ENCODE results near the gene PYGO1. TPM values are rescaled to one million over a fixed set of nuclear protein-coding genes. Genes with fewer than 3 reads are reported as not detected.

PYGO1 gene
- total and polyA plus RNA-seq, 4 donors, result 1.3 to 17.9 (median 4.7) TPM

DNA sequence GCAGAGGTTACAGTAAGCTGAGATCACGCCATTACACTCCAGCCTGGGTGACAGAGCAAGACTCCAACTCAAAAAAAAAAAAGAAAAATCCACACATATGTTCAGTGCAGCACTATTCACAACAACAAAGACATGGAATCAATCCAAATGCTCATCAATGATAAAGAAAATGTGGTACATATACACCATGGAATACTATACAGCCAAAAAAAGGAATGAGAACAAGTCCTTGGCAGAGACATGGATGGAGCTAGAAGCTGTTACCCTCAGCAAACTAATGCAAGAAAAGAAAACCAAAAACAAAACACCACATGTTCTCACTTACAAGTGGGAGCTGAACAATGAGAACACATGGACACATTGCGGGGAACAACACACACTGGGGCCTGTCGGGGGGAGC, 25.5 kb downstream of the PYGO1 start:
- Histone ChIP-seq H3K4me3 (no peak overlapping the region), H3K9me3 (ENCODE audit: control insufficient read depth in 4 of 4, insufficient read depth in 3 of 4, low read length in 3 of 4) (peaks cover 0 to 4% (median 0%) of the 10 kb centered on the region in 4 donors), H3K36me3 (ENCODE audit: control insufficient read depth in 4 of 4, insufficient read depth in 4 of 4, low read length in 4 of 4) (no peaks in the 10 kb centered on the region), H3K27me3 (ENCODE audit: control insufficient read depth in 3 of 3, insufficient read depth in 3 of 3, low read length in 2 of 3) (no peaks in the 10 kb centered on the region), H3K9ac (ENCODE audit: insufficient read depth in 1 of 2, low read length in 2 of 2) (no peak overlapping the region), H3K4me1 (ENCODE audit: control insufficient read depth in 5 of 5, insufficient read depth in 5 of 5, low read length in 5 of 5) (no peaks in the 10 kb centered on the region), H3K27ac (ENCODE audit: low read depth in 1 of 2, low read length in 1 of 2) (no peak overlapping the region)
- WGBS, 2 donors, result 83 to 86% methylated on average over 3 of the region's 3 CpGs
- TF ChIP-seq, protein P1, sequence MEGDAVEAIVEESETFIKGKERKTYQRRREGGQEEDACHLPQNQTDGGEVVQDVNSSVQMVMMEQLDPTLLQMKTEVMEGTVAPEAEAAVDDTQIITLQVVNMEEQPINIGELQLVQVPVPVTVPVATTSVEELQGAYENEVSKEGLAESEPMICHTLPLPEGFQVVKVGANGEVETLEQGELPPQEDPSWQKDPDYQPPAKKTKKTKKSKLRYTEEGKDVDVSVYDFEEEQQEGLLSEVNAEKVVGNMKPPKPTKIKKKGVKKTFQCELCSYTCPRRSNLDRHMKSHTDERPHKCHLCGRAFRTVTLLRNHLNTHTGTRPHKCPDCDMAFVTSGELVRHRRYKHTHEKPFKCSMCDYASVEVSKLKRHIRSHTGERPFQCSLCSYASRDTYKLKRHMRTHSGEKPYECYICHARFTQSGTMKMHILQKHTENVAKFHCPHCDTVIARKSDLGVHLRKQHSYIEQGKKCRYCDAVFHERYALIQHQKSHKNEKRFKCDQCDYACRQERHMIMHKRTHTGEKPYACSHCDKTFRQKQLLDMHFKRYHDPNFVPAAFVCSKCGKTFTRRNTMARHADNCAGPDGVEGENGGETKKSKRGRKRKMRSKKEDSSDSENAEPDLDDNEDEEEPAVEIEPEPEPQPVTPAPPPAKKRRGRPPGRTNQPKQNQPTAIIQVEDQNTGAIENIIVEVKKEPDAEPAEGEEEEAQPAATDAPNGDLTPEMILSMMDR (IDR thresholded peaks at IDR 0.05; ENCODE audit: control extremely low read depth, extremely low read depth), result no peak
- DNase-seq (no peak), ATAC-seq (ENCODE audit: insufficient read depth, low FRiP score) (no peak)

DNA sequence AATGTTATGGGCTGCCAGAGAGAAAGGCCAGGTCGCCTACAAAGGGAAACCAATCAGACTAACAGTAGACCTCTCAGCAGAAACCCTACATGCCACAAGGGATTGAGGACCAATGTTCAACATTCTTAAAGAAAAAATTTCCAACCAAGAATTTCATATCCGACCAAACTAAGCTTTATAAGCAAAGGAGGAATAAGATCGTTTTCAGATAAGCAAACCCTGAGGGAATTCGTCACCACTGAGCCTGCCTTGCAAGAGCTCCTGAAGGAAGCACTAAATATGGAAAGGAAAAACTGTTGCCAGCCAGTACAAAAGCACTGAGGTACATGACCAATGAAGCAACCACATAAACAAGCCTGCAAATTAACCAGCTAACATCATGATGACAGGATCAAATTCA, 33.1 kb downstream of the PYGO1 start:
- H3K36me3 ChIP-seq (ENCODE audit: control insufficient read depth in 4 of 4, insufficient read depth in 4 of 4, low read length in 4 of 4), result no peaks in the 10 kb centered on the region
- peak in 1 of 3 donors; percentile 29 for DNase-seq
- peaks cover 2 to 12% (median 6%) of the 10 kb centered on the region in 4 donors for H3K9me3 ChIP-seq (ENCODE audit: control insufficient read depth in 4 of 4, insufficient read depth in 3 of 4, low read length in 3 of 4)
- no peaks in the 10 kb centered on the region for H3K27me3 ChIP-seq (ENCODE audit: control insufficient read depth in 3 of 3, insufficient read depth in 3 of 3, low read length in 2 of 3)
- 92 to 97% methylated on average over 4 of the region's 4 CpGs for WGBS, 2 donors
- no peak overlapping the region for H3K27ac ChIP-seq (ENCODE audit: low read depth in 1 of 2, low read length in 1 of 2)
- H3K9ac ChIP-seq (ENCODE audit: insufficient read depth in 1 of 2, low read length in 2 of 2), result no peak overlapping the region
- peaks cover 0 to 1% (median 0%) of the 10 kb centered on the region in 5 donors for H3K4me1 ChIP-seq (ENCODE audit: control insufficient read depth in 5 of 5, insufficient read depth in 5 of 5, low read length in 5 of 5)
- no peak for ATAC-seq (ENCODE audit: insufficient read depth, low FRiP score)
- H3K4me3 ChIP-seq, result no peak overlapping the region
- TF ChIP-seq, protein P1 (IDR thresholded peaks at IDR 0.05; ENCODE audit: control extremely low read depth, extremely low read depth), result no peak

DNA sequence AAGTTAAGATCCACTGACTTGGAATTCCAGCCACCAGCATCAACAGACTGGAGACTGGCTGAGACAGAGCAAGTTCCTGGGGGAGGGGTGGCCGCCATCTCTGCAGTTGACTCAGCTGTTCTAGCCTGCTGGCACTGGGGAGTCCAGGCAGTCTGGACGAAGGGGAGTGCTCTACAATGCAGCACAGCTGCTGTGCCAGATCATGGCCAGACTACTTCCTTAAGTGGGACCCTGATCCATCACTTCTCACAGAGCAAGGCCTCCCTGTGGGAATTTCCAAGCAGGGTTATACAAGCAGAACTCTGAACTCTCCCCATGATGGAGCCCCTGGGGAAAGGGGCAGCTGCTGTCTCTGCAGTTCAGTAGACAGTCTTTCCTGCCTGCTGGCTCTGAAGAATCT, 35.2 kb downstream of the PYGO1 start:
- no peak overlapping the region for H3K27ac ChIP-seq (ENCODE audit: low read depth in 1 of 2, low read length in 1 of 2)
- peak; percentile 62 to 85 (median 84) for DNase-seq
- no peak overlapping the region for H3K9ac ChIP-seq (ENCODE audit: insufficient read depth in 1 of 2, low read length in 2 of 2)
- peak; percentile 53 for ATAC-seq (ENCODE audit: insufficient read depth, low FRiP score)
- 74 to 75% methylated on average over 2 of the region's 2 CpGs for WGBS, 2 donors
- H3K36me3 ChIP-seq (ENCODE audit: control insufficient read depth in 4 of 4, insufficient read depth in 4 of 4, low read length in 4 of 4), result no peaks in the 10 kb centered on the region
- H3K4me1 ChIP-seq (ENCODE audit: control insufficient read depth in 5 of 5, insufficient read depth in 5 of 5, low read length in 5 of 5), result peaks cover 0 to 1% (median 0%) of the 10 kb centered on the region in 5 donors
- TF ChIP-seq, protein P1 (IDR thresholded peaks at IDR 0.05; ENCODE audit: control extremely low read depth, extremely low read depth), result no peak
- H3K27me3 ChIP-seq (ENCODE audit: control insufficient read depth in 3 of 3, insufficient read depth in 3 of 3, low read length in 2 of 3), result no peaks in the 10 kb centered on the region
- no peak overlapping the region for H3K4me3 ChIP-seq
- H3K9me3 ChIP-seq (ENCODE audit: control insufficient read depth in 4 of 4, insufficient read depth in 3 of 4, low read length in 3 of 4), result peaks cover 2 to 12% (median 6%) of the 10 kb centered on the region in 4 donors

DNA sequence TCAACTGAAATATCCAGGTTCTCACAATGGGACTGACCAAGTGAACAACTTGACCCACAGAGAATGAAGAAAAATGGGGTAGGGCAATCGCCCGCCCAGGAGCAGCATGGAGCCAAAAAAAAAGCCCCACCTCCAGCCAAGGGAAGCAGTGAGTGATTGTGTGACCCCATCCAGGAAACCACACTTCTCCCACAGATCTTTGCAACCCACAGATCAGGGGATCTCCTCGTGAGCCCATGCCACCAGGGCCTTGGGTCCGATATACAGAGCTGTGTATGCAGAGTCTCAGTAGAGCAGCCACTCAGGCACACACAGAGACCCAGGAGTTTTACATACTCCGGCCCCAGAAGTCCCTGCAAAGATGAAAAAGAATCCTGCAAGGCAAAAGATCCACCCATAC, 35.7 kb downstream of the PYGO1 start:
- Histone ChIP-seq H3K4me1 (ENCODE audit: control insufficient read depth in 5 of 5, insufficient read depth in 5 of 5, low read length in 5 of 5) (peaks cover 0 to 1% (median 0%) of the 10 kb centered on the region in 5 donors), H3K36me3 (ENCODE audit: control insufficient read depth in 4 of 4, insufficient read depth in 4 of 4, low read length in 4 of 4) (no peaks in the 10 kb centered on the region), H3K27me3 (ENCODE audit: control insufficient read depth in 3 of 3, insufficient read depth in 3 of 3, low read length in 2 of 3) (no peaks in the 10 kb centered on the region), H3K4me3 (no peak overlapping the region), H3K27ac (ENCODE audit: low read depth in 1 of 2, low read length in 1 of 2) (no peak overlapping the region), H3K9ac (ENCODE audit: insufficient read depth in 1 of 2, low read length in 2 of 2) (no peak overlapping the region), H3K9me3 (ENCODE audit: control insufficient read depth in 4 of 4, insufficient read depth in 3 of 4, low read length in 3 of 4) (peaks cover 2 to 12% (median 6%) of the 10 kb centered on the region in 4 donors)
- no peak for DNase-seq
- TF ChIP-seq, protein P1 (IDR thresholded peaks at IDR 0.05; ENCODE audit: control extremely low read depth, extremely low read depth), result no peak
- WGBS, 2 donors, result 40 to 66% methylated on average over 5 of the region's 5 CpGs
- no peak for ATAC-seq (ENCODE audit: insufficient read depth, low FRiP score)
